Liver (tissue), 9 donors: ENCODE data around the gene CRELD2. TPM values are rescaled to one million over a fixed set of nuclear protein-coding genes. Genes with fewer than 3 reads are reported as not detected.
A peak's percentile ranks its signal among the peaks of the same experiment; 100 is the strongest.

Source experiments
- DNase-seq: peaks from one replicate; pipeline ENCODE4 v3.0.0-alpha.2; 2017; ENCODE audit warnings: low spot score
- H3K27ac ChIP-seq, 2 donors: one replicate each; pipeline ENCODE4 v1.7.0; 2013; ENCODE audit warnings: inconsistent platforms in 2 of 2, low read length in 2 of 2, control low read depth in 1 of 2, low read depth in 1 of 2, mild to moderate bottlenecking in 1 of 2
- H3K27me3 ChIP-seq, 4 donors: one replicate each; pipeline versions ENCODE4 v1.6.1 to v1.7.0; 2013; ENCODE audit warnings: low read length in 3 of 4, inconsistent platforms in 1 of 4, mild to moderate bottlenecking in 1 of 4, moderate library complexity in 1 of 4; ENCODE audit not compliant: control insufficient read depth in 4 of 4, insufficient read depth in 4 of 4
- H3K36me3 ChIP-seq, 4 donors: one replicate each; pipeline versions ENCODE4 v1.6.1 to v1.7.0; 2013; ENCODE audit warnings: low read length in 3 of 4, mild to moderate bottlenecking in 3 of 4, low read depth in 1 of 4, moderate library complexity in 1 of 4; ENCODE audit not compliant: control insufficient read depth in 4 of 4, insufficient read depth in 3 of 4
- H3K4me1 ChIP-seq, 4 donors: one replicate each; pipeline versions ENCODE4 v1.6.1 to v1.7.0; 2013; ENCODE audit warnings: low read length in 3 of 4, mild to moderate bottlenecking in 3 of 4, moderate library complexity in 1 of 4; ENCODE audit not compliant: control insufficient read depth in 4 of 4, insufficient read depth in 4 of 4
- H3K4me3 ChIP-seq, 3 donors: one replicate each; pipeline versions ENCODE4 v1.6.1 to v1.7.0; 2013; ENCODE audit warnings: low read length in 3 of 3, control low read depth in 1 of 3, low read depth in 1 of 3, mild to moderate bottlenecking in 1 of 3
- H3K9ac ChIP-seq, 2 donors: one replicate each; pipeline ENCODE4 v1.7.0; 2013; ENCODE audit warnings: low read length in 2 of 2, mild to moderate bottlenecking in 2 of 2, moderate library complexity in 2 of 2, control low read depth in 1 of 2, low read depth in 1 of 2
- H3K9me3 ChIP-seq, 4 donors: one replicate each; pipeline versions ENCODE4 v1.6.1 to v1.7.0; 2013; ENCODE audit warnings: low read length in 3 of 4; ENCODE audit not compliant: control insufficient read depth in 4 of 4
- EGR1 ChIP-seq, 2 donors: IDR thresholded peaks; 2 replicates each; pipeline ENCODE4 v1.6.1; 2016 to 2018; ENCODE audit warnings: antibody characterized with exemption in 2 of 2, low read depth in 2 of 2
- FOXA1 ChIP-seq: IDR thresholded peaks from 2 replicates; pipeline ENCODE4 v1.6.1; 2016; ENCODE audit warnings: antibody characterized with exemption
- FOXA2 ChIP-seq: IDR thresholded peaks from 2 replicates; pipeline ENCODE4 v1.6.1; 2016; ENCODE audit warnings: antibody characterized with exemption
- GABPA ChIP-seq, 2 donors: IDR thresholded peaks in 1 of 2; conservative IDR thresholded peaks in 1 of 2; 2 replicates each; pipeline ENCODE4 v1.6.1; 2016; ENCODE audit warnings: antibody characterized with exemption in 2 of 2, mild to moderate bottlenecking in 1 of 2, moderate library complexity in 1 of 2
- HNF4A ChIP-seq, 2 donors: conservative IDR thresholded peaks; 2 replicates each; pipeline ENCODE4 v1.6.1; 2016; ENCODE audit warnings: antibody characterized with exemption in 2 of 2, mild to moderate bottlenecking in 2 of 2
- HNF4G ChIP-seq: IDR thresholded peaks from 2 replicates; pipeline ENCODE4 v1.6.1; 2016; ENCODE audit warnings: antibody characterized with exemption
- JUND ChIP-seq, 2 donors: IDR thresholded peaks; 2 replicates each; pipeline ENCODE4 v1.6.1; 2016; ENCODE audit warnings: antibody characterized with exemption in 2 of 2
- NR2F2 ChIP-seq: IDR thresholded peaks from 2 replicates; pipeline ENCODE4 v1.6.1; 2016; ENCODE audit warnings: antibody characterized with exemption
- RAD21 ChIP-seq, 2 donors: IDR thresholded peaks; 2 replicates each; pipeline ENCODE4 v1.6.1; 2016; ENCODE audit warnings: antibody characterized with exemption in 2 of 2, mild to moderate bottlenecking in 2 of 2
- RXRA ChIP-seq, 2 donors: IDR thresholded peaks; 2 replicates each; pipeline ENCODE4 v1.6.1; 2017 to 2018; ENCODE audit warnings: antibody characterized with exemption in 2 of 2, mild to moderate bottlenecking in 1 of 2
- SP1 ChIP-seq: IDR thresholded peaks from 2 replicates; pipeline ENCODE4 v1.6.1; 2018; ENCODE audit warnings: antibody characterized with exemption, mild to moderate bottlenecking
- TAF1 ChIP-seq: conservative IDR thresholded peaks from 2 replicates; pipeline ENCODE4 v1.6.1; 2016; ENCODE audit warnings: antibody characterized with exemption, mild to moderate bottlenecking
- YY1 ChIP-seq: IDR thresholded peaks from 2 replicates; pipeline ENCODE4 v1.6.1; 2016; ENCODE audit warnings: antibody characterized with exemption, mild to moderate bottlenecking
- WGBS: extraction: QIAGEN DNeasy Blood & Tissue Kit; methylation state at CpG from one replicate; pipeline ENCODE4 v1.1.7; 2013; 5-methylcytosine and 5-hydroxymethylcytosine counted together
- polyA plus RNA-seq, 2 donors: library from polyadenylated mRNA; stranded (reverse) in 1 of 2; unstranded in 1 of 2; fragments of 200-250 nt in 1 of 2; fragments of >200 nt in 1 of 2; fragmentation: Nextera tagmentation in 1 of 2; extraction: Ambion mirVana in 1 of 2; gene quantifications; one replicate each; pipeline versions ENCODE4 v1.2.1 to v1.2.3, GENCODE V29; 2013 to 2015
- total RNA-seq, 2 donors: library from RNA; depleted of rRNA; stranded (reverse); fragments of >200 nt; gene quantifications; one replicate each; pipeline ENCODE4 v1.2.3, GENCODE V29; 2014
- TF ChIP-seq, protein P1 (sequence below): IDR thresholded peaks from 2 replicates; pipeline ENCODE4 v1.6.1; 2016; ENCODE audit warnings: antibody characterized with exemption, mild to moderate bottlenecking
- TF ChIP-seq, protein P2 (sequence below): IDR thresholded peaks from 2 replicates; pipeline ENCODE4 v1.6.1; 2016; ENCODE audit warnings: antibody characterized with exemption
- TF ChIP-seq, protein P3 (sequence below): IDR thresholded peaks from 2 replicates; pipeline ENCODE4 v1.6.1; 2016; ENCODE audit warnings: antibody characterized with exemption
- TF ChIP-seq, protein P4 (sequence below): fragments of 150-350 bp; IDR thresholded peaks from 2 replicates; pipeline ENCODE4 v1.5.1; 2017; ENCODE audit warnings: improper control_type of control experiment, low read depth, low read length; ENCODE audit not compliant: missing input control
- TF ChIP-seq, protein P5 (sequence below): IDR thresholded peaks from 2 replicates; pipeline ENCODE4 v1.6.1; 2016; ENCODE audit warnings: antibody characterized with exemption
- donor health status: healthy.
- donor health status: healthy.
- donor health status: healthy.
- donor health status: healthy.
- donor health status: healthy.

The CRELD2 gene
- total and polyA plus RNA-seq, 4 donors: 17.2 to 98.1 (median 57.1) TPM

DNA sequence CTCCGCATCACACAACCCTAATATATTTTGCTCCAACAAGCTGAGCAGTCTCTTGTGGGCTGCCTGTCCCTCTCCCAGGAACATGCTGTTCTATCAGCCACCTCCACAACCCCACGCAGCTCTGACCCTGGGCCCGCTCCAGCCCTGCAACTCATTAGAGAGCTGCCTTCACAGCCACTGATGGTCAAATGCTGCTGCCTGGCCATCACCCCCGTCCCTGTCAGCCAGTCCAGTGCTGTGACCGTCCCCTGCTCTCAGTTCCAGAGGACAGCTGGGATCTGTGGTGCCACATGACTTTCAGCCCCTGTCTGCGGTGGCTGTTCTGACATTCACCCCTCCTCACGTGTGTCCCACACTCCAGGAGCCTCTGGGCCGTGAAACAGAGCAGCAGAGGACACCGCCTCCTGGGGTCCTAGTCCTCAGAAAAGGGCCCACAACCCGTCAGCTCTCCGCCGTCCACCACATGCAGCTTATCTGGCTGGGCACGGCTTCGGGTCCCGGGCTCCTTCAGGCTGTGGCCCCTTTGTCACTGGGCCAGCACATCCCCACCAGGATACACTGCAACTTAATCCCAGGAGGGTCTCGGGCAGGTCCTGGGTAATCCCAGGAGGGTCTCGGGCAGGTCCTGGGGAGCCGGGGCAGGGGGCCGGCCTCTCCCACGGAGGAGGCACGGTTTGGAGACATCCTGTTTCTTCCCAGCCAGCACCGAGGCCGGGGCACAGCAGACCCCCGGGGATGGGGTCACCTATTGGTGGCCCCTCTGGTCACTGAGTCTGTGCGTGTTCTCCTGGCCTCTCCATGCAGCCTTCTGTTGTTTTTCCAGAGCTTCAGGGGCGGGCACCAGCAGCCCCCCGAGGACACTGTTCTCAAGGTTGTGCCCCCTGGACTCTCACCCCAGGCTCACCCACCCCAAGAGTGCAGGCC, 15.1 kb downstream of the CRELD2 start (continued):
- TF ChIP-seq, protein P1, sequence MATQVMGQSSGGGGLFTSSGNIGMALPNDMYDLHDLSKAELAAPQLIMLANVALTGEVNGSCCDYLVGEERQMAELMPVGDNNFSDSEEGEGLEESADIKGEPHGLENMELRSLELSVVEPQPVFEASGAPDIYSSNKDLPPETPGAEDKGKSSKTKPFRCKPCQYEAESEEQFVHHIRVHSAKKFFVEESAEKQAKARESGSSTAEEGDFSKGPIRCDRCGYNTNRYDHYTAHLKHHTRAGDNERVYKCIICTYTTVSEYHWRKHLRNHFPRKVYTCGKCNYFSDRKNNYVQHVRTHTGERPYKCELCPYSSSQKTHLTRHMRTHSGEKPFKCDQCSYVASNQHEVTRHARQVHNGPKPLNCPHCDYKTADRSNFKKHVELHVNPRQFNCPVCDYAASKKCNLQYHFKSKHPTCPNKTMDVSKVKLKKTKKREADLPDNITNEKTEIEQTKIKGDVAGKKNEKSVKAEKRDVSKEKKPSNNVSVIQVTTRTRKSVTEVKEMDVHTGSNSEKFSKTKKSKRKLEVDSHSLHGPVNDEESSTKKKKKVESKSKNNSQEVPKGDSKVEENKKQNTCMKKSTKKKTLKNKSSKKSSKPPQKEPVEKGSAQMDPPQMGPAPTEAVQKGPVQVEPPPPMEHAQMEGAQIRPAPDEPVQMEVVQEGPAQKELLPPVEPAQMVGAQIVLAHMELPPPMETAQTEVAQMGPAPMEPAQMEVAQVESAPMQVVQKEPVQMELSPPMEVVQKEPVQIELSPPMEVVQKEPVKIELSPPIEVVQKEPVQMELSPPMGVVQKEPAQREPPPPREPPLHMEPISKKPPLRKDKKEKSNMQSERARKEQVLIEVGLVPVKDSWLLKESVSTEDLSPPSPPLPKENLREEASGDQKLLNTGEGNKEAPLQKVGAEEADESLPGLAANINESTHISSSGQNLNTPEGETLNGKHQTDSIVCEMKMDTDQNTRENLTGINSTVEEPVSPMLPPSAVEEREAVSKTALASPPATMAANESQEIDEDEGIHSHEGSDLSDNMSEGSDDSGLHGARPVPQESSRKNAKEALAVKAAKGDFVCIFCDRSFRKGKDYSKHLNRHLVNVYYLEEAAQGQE: peak; percentile 39
- TF ChIP-seq, protein P2, sequence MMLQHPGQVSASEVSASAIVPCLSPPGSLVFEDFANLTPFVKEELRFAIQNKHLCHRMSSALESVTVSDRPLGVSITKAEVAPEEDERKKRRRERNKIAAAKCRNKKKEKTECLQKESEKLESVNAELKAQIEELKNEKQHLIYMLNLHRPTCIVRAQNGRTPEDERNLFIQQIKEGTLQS: no peak
- TF ChIP-seq RXRA (IDR thresholded peaks at IDR 0.05) (peak; percentile 66 to 91), NR2F2 (peak; percentile 90), HNF4G (no peak)
- TF ChIP-seq, protein P3, sequence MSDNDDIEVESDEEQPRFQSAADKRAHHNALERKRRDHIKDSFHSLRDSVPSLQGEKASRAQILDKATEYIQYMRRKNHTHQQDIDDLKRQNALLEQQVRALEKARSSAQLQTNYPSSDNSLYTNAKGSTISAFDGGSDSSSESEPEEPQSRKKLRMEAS: no peak

DNA sequence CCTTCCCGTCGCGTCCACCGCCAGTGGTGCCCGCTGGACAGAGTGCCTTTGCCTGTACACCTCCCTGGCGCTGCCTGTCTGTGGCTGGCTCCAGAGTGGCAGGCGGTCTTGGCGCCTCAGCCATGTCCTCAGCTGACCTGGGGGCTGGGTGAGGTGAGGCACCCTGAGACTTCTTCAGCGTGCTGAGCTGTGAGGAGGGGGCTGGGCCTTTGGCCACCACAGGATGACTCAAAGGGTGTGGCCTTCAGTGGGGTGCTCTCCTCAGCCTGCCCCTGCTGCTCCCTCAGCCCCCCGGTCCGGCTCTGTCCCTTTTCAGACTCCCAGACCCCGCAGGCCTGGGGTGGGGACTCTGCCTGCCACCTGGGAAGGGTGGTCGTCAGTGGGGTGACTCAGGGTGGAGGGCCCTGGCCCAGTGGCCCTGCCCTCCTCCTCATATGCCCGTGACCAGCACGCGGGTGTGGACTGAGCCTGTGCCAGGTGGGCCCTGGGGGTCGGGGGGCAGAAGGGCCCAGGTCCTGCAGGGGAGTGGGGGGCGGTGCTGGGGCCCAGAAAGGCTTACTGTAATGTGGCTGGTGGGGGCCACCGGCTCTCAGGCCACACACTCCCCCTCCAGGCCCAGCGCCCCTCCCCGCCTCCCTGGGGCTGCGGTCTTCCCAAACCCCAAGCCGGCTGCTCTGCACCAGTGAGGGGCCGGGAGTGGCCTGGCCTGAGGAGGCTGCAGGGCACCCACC, 15.9 kb downstream of the CRELD2 start:
- 33% methylated on average over 24 of the region's 24 CpGs for WGBS
- Histone ChIP-seq H3K27ac (peak overlapping the region; percentile 83 to 84), H3K9me3 (no peaks in the 10 kb centered on the region), H3K4me1 (peaks cover 9 to 45% (median 38%) of the 10 kb centered on the region in 4 donors), H3K27me3 (no peaks in the 10 kb centered on the region), H3K9ac (no peak overlapping the region), H3K36me3 (no peaks in the 10 kb centered on the region), H3K4me3 (peak overlapping the region in 1 of 3 donors; percentile 69)
- no peak for TF ChIP-seq RAD21 (IDR thresholded peaks at IDR 0.05)
- no peak for TF ChIP-seq FOXA2
- TF ChIP-seq, protein P1: no peak
- TF ChIP-seq, protein P4, sequence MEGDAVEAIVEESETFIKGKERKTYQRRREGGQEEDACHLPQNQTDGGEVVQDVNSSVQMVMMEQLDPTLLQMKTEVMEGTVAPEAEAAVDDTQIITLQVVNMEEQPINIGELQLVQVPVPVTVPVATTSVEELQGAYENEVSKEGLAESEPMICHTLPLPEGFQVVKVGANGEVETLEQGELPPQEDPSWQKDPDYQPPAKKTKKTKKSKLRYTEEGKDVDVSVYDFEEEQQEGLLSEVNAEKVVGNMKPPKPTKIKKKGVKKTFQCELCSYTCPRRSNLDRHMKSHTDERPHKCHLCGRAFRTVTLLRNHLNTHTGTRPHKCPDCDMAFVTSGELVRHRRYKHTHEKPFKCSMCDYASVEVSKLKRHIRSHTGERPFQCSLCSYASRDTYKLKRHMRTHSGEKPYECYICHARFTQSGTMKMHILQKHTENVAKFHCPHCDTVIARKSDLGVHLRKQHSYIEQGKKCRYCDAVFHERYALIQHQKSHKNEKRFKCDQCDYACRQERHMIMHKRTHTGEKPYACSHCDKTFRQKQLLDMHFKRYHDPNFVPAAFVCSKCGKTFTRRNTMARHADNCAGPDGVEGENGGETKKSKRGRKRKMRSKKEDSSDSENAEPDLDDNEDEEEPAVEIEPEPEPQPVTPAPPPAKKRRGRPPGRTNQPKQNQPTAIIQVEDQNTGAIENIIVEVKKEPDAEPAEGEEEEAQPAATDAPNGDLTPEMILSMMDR: no peak
- peak; percentile 25 for TF ChIP-seq SP1
- TF ChIP-seq, protein P2: no peak
- TF ChIP-seq, protein P5, sequence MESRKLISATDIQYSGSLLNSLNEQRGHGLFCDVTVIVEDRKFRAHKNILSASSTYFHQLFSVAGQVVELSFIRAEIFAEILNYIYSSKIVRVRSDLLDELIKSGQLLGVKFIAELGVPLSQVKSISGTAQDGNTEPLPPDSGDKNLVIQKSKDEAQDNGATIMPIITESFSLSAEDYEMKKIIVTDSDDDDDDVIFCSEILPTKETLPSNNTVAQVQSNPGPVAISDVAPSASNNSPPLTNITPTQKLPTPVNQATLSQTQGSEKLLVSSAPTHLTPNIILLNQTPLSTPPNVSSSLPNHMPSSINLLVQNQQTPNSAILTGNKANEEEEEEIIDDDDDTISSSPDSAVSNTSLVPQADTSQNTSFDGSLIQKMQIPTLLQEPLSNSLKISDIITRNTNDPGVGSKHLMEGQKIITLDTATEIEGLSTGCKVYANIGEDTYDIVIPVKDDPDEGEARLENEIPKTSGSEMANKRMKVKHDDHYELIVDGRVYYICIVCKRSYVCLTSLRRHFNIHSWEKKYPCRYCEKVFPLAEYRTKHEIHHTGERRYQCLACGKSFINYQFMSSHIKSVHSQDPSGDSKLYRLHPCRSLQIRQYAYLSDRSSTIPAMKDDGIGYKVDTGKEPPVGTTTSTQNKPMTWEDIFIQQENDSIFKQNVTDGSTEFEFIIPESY: no peak
- no peak for TF ChIP-seq FOXA1
- no peak for TF ChIP-seq YY1
- TF ChIP-seq TAF1: no peak
- peak; percentile 84 to 93 for TF ChIP-seq RXRA (IDR thresholded peaks at IDR 0.05)
- TF ChIP-seq JUND (IDR thresholded peaks at IDR 0.05): no peak
- TF ChIP-seq NR2F2: no peak
- no peak for TF ChIP-seq EGR1 (IDR thresholded peaks at IDR 0.05; ENCODE audit: low read depth in 2 of 2)
- no peak for TF ChIP-seq HNF4A (conservative IDR thresholded peaks at IDR 0.05)
- no peak for TF ChIP-seq HNF4G
- no peak for TF ChIP-seq GABPA (IDR thresholded peaks at IDR 0.05 in 1 of 2, conservative IDR thresholded peaks at IDR 0.05 in 1 of 2)
- no peak for DNase-seq
